ENCODE measurements around the gene STK4.

The STK4 gene

GRCh38 chr20:44932916-44933315 lies 33.4 kb upstream of the STK4 start:
- H3K27me3 ChIP-seq (ENCODE audit: insufficient read depth, poor library complexity, severe bottlenecking), result no peaks in the 10 kb centered on the region
- no peak overlapping the region for H3K4me3 ChIP-seq (replicated peaks; ENCODE audit: insufficient read depth, low read length)
- no peak for DNase-seq (ENCODE audit: low read depth in 1 of 2, low spot score in 1 of 2)
- no peak overlapping the region for H3K27ac ChIP-seq (replicated peaks)
- TF ChIP-seq SPI1 (IDR thresholded peaks at IDR 0.05; ENCODE audit: borderline replicate concordance, low read depth) (no peak), GABPA (IDR thresholded peaks at IDR 0.05; ENCODE audit: low read depth) (no peak), REST (IDR thresholded peaks at IDR 0.05; ENCODE audit: insufficient replicate concordance, low read depth) (no peak), POLR2AphosphoS5 (IDR thresholded peaks at IDR 0.05; ENCODE audit: low read depth) (no peak), CTCF (IDR thresholded peaks at IDR 0.05; ENCODE audit: insufficient read depth, low read length) (no peak)

- H3K4me3 ChIP-seq (replicated peaks; ENCODE audit: insufficient read depth, low read length), result no peak overlapping the region
- no peak for TF ChIP-seq CTCF (IDR thresholded peaks at IDR 0.05; ENCODE audit: insufficient read depth, low read length)
- no peak for TF ChIP-seq REST (IDR thresholded peaks at IDR 0.05; ENCODE audit: insufficient replicate concordance, low read depth)
- no peak for TF ChIP-seq SPI1 (IDR thresholded peaks at IDR 0.05; ENCODE audit: borderline replicate concordance, low read depth)
- no peak for TF ChIP-seq GABPA (IDR thresholded peaks at IDR 0.05; ENCODE audit: low read depth)
- no peak for TF ChIP-seq POLR2AphosphoS5 (IDR thresholded peaks at IDR 0.05; ENCODE audit: low read depth)
- no peak for DNase-seq (ENCODE audit: low read depth in 1 of 2, low spot score in 1 of 2)
- no peak overlapping the region for H3K27ac ChIP-seq (replicated peaks)
- H3K27me3 ChIP-seq (ENCODE audit: insufficient read depth, poor library complexity, severe bottlenecking), result no peaks in the 10 kb centered on the region
Measured at GRCh38 chr20:44936510-44936909, 29.8 kb upstream of the STK4 start.

- Histone ChIP-seq H3K27me3 (ENCODE audit: insufficient read depth, poor library complexity, severe bottlenecking) (no peaks in the 10 kb centered on the region), H3K27ac (replicated peaks) (no peak overlapping the region), H3K4me3 (replicated peaks; ENCODE audit: insufficient read depth, low read length) (no peak overlapping the region)
- no peak for DNase-seq (ENCODE audit: low read depth in 1 of 2, low spot score in 1 of 2)
- no peak for TF ChIP-seq CTCF (IDR thresholded peaks at IDR 0.05; ENCODE audit: insufficient read depth, low read length)
- TF ChIP-seq REST (IDR thresholded peaks at IDR 0.05; ENCODE audit: insufficient replicate concordance, low read depth), result no peak
- no peak for TF ChIP-seq SPI1 (IDR thresholded peaks at IDR 0.05; ENCODE audit: borderline replicate concordance, low read depth)
- TF ChIP-seq GABPA (IDR thresholded peaks at IDR 0.05; ENCODE audit: low read depth), result no peak
- no peak for TF ChIP-seq POLR2AphosphoS5 (IDR thresholded peaks at IDR 0.05; ENCODE audit: low read depth)
Measured at GRCh38 chr20:44938637-44939036, 27.7 kb upstream of the STK4 start.

Measured in HL-60 (cell line).